ENCODE data around the gene TNKS2. TPM values are rescaled to one million over a fixed set of nuclear protein-coding genes. Genes with fewer than 3 reads are reported as not detected.

Gene TNKS2
- total and polyA plus RNA-seq, 2 of the 13 experiments (the other 11 are each of a cell fraction or from before 2014, with no cell fraction given), result 15.2 to 19.4 TPM

DNA sequence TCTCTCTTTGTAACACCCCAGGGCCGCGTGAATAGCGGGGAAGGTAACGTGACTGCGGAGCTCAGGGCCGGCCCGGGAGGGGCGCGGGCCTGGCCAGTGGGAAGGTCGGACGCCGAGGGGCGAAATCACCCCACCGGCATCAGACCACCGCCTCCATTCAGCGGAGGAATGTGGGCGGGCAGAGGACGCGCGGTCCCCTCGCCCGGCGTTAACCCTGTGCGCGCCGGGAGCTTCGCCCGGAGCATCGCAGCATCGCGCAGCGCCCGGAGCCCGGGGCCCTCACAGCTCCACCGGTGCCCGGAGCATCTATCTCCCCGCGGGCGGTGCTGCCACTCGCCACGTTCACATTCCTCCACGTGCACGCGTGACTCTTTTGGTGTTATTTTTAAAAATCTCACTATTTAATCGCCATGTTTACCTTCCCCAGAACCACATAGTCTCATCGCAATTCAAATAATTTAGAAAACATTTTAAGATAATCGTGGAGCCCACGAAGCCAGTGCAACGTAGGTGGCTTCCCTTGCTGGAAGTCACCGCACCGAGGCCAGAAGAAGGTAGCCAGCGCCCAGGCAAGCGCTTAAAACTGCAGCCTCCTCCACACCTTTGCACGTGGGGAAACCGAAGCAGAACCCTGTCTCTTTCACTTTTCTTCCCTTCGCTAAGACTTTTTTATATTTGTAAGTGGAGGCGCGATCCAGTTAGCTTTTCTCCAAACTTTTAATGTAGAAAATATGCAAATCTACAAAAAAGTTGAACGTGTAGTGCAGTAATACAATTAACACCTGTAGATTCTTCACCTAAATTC, 89.2 kb downstream of the TNKS2 start (continued):
- TF ChIP-seq AFF4 (CRISPR knock-in tag; IDR thresholded peaks at IDR 0.05), result no peak
- TF ChIP-seq NKX3-1 (CRISPR knock-in tag; IDR thresholded peaks at IDR 0.05), result peak; percentile 94
- TF ChIP-seq ZKSCAN8 (CRISPR knock-in tag; IDR thresholded peaks at IDR 0.05; ENCODE audit: borderline replicate concordance), result peak; percentile 50; the same call in 1 of the 2 replicates
- TF ChIP-seq ZNF512B (CRISPR knock-in tag; IDR thresholded peaks at IDR 0.05; ENCODE audit: borderline replicate concordance), result no peak
- TF ChIP-seq, protein P1, sequence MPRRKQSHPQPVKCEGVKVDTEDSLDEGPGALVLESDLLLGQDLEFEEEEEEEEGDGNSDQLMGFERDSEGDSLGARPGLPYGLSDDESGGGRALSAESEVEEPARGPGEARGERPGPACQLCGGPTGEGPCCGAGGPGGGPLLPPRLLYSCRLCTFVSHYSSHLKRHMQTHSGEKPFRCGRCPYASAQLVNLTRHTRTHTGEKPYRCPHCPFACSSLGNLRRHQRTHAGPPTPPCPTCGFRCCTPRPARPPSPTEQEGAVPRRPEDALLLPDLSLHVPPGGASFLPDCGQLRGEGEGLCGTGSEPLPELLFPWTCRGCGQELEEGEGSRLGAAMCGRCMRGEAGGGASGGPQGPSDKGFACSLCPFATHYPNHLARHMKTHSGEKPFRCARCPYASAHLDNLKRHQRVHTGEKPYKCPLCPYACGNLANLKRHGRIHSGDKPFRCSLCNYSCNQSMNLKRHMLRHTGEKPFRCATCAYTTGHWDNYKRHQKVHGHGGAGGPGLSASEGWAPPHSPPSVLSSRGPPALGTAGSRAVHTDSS (CRISPR knock-in tag; conservative IDR thresholded peaks at IDR 0.05), result 0 out of 2 replicates have a peak, but pooled peaks have one; percentile 26
- peak; percentile 78 for TF ChIP-seq TEAD3 (CRISPR knock-in tag; optimal IDR thresholded peaks at IDR 0.05; ENCODE audit: borderline replicate concordance)
- 0 out of 2 replicates have a peak, but pooled peaks have one; percentile 43 for TF ChIP-seq ZNF124 (CRISPR knock-in tag; IDR thresholded peaks at IDR 0.05)
- peak; percentile 80 for TF ChIP-seq KDM2A (CRISPR knock-in tag; IDR thresholded peaks at IDR 0.05; ENCODE audit: borderline replicate concordance, low read depth)
- TF ChIP-seq BORCS8-MEF2B (CRISPR knock-in tag; IDR thresholded peaks at IDR 0.05), result peak; percentile 73; the same call in 1 of the 2 replicates
- no peak for TF ChIP-seq MYPOP (CRISPR knock-in tag; IDR thresholded peaks at IDR 0.05)
- TF ChIP-seq RFX3 (CRISPR knock-in tag; IDR thresholded peaks at IDR 0.05), result no peak
- TF ChIP-seq, protein P2, sequence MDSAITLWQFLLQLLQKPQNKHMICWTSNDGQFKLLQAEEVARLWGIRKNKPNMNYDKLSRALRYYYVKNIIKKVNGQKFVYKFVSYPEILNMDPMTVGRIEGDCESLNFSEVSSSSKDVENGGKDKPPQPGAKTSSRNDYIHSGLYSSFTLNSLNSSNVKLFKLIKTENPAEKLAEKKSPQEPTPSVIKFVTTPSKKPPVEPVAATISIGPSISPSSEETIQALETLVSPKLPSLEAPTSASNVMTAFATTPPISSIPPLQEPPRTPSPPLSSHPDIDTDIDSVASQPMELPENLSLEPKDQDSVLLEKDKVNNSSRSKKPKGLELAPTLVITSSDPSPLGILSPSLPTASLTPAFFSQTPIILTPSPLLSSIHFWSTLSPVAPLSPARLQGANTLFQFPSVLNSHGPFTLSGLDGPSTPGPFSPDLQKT (CRISPR knock-in tag; IDR thresholded peaks at IDR 0.05; ENCODE audit: borderline replicate concordance), result no peak
- peak; percentile 50; the same call in 1 of the 2 replicates for TF ChIP-seq SP5 (CRISPR knock-in tag; IDR thresholded peaks at IDR 0.05; ENCODE audit: borderline replicate concordance, low read depth)
- TF ChIP-seq ZBTB39 (CRISPR knock-in tag; IDR thresholded peaks at IDR 0.05), result 0 out of 2 replicates have a peak, but pooled peaks have one; percentile 56
